ENCODE measurements around the gene SH3GL3.

The SH3GL3 gene

DNA sequence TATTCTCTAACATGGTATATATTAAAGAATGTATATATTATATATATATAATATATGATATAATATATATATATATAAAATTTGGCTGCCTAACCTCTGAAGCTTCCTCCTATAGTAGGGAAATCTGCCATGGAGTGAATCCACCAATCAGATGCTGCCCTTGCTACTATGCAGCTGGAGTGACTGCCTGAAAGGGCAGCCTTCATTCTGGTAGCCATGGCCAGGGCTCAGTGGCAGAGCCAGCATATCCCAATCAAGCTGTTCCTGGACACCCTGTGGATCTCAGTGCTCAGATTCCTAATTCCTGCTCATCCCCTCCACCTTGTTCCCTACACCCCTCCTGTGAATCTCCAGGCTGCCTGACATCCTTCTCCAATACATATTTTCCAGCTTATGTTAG is 2.2 kb upstream of the SH3GL3 start:
- H3K36me3 ChIP-seq (ENCODE audit: low read depth) = no peaks in the 10 kb centered on the region
- no peak overlapping the region for H3K27ac ChIP-seq (ENCODE audit: poor library complexity, severe bottlenecking)
- no peak overlapping the region for H3K4me3 ChIP-seq (ENCODE audit: severe bottlenecking)
- H3K4me1 ChIP-seq (ENCODE audit: insufficient read depth, poor library complexity, severe bottlenecking) = no peaks in the 10 kb centered on the region
- DNase-seq (ENCODE audit: low spot score) (no peak), ATAC-seq (ENCODE audit: low read depth) (no peak)
- H3K9me3 ChIP-seq (ENCODE audit: severe bottlenecking) = no peaks in the 10 kb centered on the region
- TF ChIP-seq, protein P1, sequence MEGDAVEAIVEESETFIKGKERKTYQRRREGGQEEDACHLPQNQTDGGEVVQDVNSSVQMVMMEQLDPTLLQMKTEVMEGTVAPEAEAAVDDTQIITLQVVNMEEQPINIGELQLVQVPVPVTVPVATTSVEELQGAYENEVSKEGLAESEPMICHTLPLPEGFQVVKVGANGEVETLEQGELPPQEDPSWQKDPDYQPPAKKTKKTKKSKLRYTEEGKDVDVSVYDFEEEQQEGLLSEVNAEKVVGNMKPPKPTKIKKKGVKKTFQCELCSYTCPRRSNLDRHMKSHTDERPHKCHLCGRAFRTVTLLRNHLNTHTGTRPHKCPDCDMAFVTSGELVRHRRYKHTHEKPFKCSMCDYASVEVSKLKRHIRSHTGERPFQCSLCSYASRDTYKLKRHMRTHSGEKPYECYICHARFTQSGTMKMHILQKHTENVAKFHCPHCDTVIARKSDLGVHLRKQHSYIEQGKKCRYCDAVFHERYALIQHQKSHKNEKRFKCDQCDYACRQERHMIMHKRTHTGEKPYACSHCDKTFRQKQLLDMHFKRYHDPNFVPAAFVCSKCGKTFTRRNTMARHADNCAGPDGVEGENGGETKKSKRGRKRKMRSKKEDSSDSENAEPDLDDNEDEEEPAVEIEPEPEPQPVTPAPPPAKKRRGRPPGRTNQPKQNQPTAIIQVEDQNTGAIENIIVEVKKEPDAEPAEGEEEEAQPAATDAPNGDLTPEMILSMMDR (IDR thresholded peaks at IDR 0.05; ENCODE audit: poor library complexity, severe bottlenecking) = no peak
- H3K27me3 ChIP-seq (ENCODE audit: insufficient read depth, poor library complexity, severe bottlenecking) = no peaks in the 10 kb centered on the region

GRCh38 chr15:83445643-83446042 is 1.5 kb upstream of the SH3GL3 start:
- Histone ChIP-seq H3K27ac (ENCODE audit: poor library complexity, severe bottlenecking) (no peak overlapping the region), H3K4me3 (ENCODE audit: severe bottlenecking) (no peak overlapping the region), H3K4me1 (ENCODE audit: insufficient read depth, poor library complexity, severe bottlenecking) (no peaks in the 10 kb centered on the region), H3K27me3 (ENCODE audit: insufficient read depth, poor library complexity, severe bottlenecking) (no peaks in the 10 kb centered on the region), H3K9me3 (ENCODE audit: severe bottlenecking) (no peaks in the 10 kb centered on the region), H3K36me3 (ENCODE audit: low read depth) (no peaks in the 10 kb centered on the region)
- ATAC-seq (ENCODE audit: low read depth) (no peak), DNase-seq (ENCODE audit: low spot score) (no peak)
- TF ChIP-seq, protein P1 (IDR thresholded peaks at IDR 0.05; ENCODE audit: poor library complexity, severe bottlenecking) = no peak

GRCh38 chr15:83446417-83446816 is 724 bp upstream of the SH3GL3 start:
- H3K27me3 ChIP-seq (ENCODE audit: insufficient read depth, poor library complexity, severe bottlenecking) = no peaks in the 10 kb centered on the region
- no peaks in the 10 kb centered on the region for H3K9me3 ChIP-seq (ENCODE audit: severe bottlenecking)
- peak overlapping the region; percentile 69 for H3K4me3 ChIP-seq (ENCODE audit: severe bottlenecking)
- TF ChIP-seq, protein P1 (IDR thresholded peaks at IDR 0.05; ENCODE audit: poor library complexity, severe bottlenecking) = no peak
- H3K4me1 ChIP-seq (ENCODE audit: insufficient read depth, poor library complexity, severe bottlenecking) = no peaks in the 10 kb centered on the region
- ATAC-seq (ENCODE audit: low read depth) = no peak
- H3K36me3 ChIP-seq (ENCODE audit: low read depth) = no peaks in the 10 kb centered on the region
- H3K27ac ChIP-seq (ENCODE audit: poor library complexity, severe bottlenecking) = no peak overlapping the region
- DNase-seq (ENCODE audit: low spot score) = no peak

DNA sequence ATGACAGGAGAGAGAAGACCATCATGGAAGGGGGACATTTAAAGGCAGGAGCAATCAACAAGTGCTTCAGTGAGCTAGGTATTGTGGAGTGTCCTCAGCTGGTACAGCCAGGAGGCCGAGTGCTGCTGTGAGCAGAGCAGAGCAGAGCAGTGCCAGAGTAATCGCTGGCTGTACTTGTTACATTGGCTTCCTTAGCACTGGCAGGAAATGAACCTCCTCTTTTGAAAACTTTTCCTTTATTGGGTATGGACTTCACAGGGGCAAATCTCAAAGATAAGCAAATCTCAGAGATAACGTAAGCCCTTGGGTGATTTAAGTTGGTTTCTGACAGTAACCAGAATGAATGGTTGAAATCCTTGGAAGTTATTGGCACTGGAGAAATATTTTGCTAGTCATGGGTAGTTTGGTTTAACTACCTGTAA is 2.1 kb downstream of the SH3GL3 start:
- Histone ChIP-seq H3K4me1 (ENCODE audit: insufficient read depth, poor library complexity, severe bottlenecking) (no peaks in the 10 kb centered on the region), H3K4me3 (ENCODE audit: severe bottlenecking) (no peak overlapping the region), H3K27ac (ENCODE audit: poor library complexity, severe bottlenecking) (no peak overlapping the region), H3K9me3 (ENCODE audit: severe bottlenecking) (no peaks in the 10 kb centered on the region), H3K36me3 (ENCODE audit: low read depth) (no peaks in the 10 kb centered on the region), H3K27me3 (ENCODE audit: insufficient read depth, poor library complexity, severe bottlenecking) (no peaks in the 10 kb centered on the region)
- TF ChIP-seq, protein P1 (IDR thresholded peaks at IDR 0.05; ENCODE audit: poor library complexity, severe bottlenecking) = no peak
- no peak for ATAC-seq (ENCODE audit: low read depth)
- DNase-seq (ENCODE audit: low spot score) = no peak

DNA sequence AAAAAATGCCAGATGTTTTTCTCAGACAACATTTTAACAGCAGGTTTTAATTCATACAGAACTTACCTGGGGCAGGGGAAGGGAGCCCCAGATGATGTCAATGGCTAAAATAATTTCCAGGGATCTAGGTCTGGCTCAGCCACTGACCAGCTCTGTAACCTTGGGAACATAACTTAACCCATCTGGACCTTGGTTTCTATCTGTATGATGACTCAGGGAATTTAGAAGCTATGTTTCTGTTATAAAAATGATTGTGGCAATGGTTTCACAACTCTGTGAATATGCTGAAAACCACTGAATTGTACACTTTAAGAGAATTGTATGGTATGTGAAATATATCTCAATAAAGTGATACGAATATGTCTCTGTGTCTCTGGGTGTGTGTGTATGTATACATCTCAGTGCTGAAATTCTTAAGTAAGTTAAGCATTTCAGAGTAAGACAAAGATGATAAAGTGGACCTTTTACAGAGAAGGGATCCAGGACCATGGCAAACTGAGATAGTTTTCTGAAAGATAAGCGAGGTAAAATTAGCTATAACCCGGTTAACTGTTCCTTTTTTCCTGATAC is 2.9 kb downstream of the SH3GL3 start:
- DNase-seq (ENCODE audit: low spot score) (no peak), ATAC-seq (ENCODE audit: low read depth) (no peak)
- Histone ChIP-seq H3K27ac (ENCODE audit: poor library complexity, severe bottlenecking) (no peak overlapping the region), H3K27me3 (ENCODE audit: insufficient read depth, poor library complexity, severe bottlenecking) (no peaks in the 10 kb centered on the region), H3K36me3 (ENCODE audit: low read depth) (no peaks in the 10 kb centered on the region), H3K4me3 (ENCODE audit: severe bottlenecking) (no peak overlapping the region), H3K4me1 (ENCODE audit: insufficient read depth, poor library complexity, severe bottlenecking) (no peaks in the 10 kb centered on the region), H3K9me3 (ENCODE audit: severe bottlenecking) (no peaks in the 10 kb centered on the region)
- TF ChIP-seq, protein P1 (IDR thresholded peaks at IDR 0.05; ENCODE audit: poor library complexity, severe bottlenecking) = no peak
